Loucy (cell line): Measurements from ENCODE around the gene LHFPL3.

Source experiments
- EZH2phosphoT487 ChIP-seq: fragments of 200-600 bp; IDR thresholded peaks from 2 replicates; pipeline ENCODE4 v1.6.1; 2018; ENCODE audit warnings: antibody characterized with exemption, mild to moderate bottlenecking, moderate library complexity, borderline replicate concordance
- TF ChIP-seq, protein P1 (sequence below): fragments of 200-600 bp; sonication (generic); conservative IDR thresholded peaks from 2 replicates; pipeline ENCODE4 v1.5.1; 2014; ENCODE audit warnings: mild to moderate bottlenecking, antibody characterized with exemption, low read length

- TF ChIP-seq, protein P1, sequence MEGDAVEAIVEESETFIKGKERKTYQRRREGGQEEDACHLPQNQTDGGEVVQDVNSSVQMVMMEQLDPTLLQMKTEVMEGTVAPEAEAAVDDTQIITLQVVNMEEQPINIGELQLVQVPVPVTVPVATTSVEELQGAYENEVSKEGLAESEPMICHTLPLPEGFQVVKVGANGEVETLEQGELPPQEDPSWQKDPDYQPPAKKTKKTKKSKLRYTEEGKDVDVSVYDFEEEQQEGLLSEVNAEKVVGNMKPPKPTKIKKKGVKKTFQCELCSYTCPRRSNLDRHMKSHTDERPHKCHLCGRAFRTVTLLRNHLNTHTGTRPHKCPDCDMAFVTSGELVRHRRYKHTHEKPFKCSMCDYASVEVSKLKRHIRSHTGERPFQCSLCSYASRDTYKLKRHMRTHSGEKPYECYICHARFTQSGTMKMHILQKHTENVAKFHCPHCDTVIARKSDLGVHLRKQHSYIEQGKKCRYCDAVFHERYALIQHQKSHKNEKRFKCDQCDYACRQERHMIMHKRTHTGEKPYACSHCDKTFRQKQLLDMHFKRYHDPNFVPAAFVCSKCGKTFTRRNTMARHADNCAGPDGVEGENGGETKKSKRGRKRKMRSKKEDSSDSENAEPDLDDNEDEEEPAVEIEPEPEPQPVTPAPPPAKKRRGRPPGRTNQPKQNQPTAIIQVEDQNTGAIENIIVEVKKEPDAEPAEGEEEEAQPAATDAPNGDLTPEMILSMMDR: no peak
- no peak for TF ChIP-seq EZH2phosphoT487
These were observed 623.1 kb downstream of the LHFPL3 start for GRCh38 chr7:104951546-104951945.
